Measurements from ENCODE around the gene ESR1. TPM values are rescaled to one million over a fixed set of nuclear protein-coding genes. Genes with fewer than 3 reads are reported as not detected.

Gene ESR1
- total and polyA plus RNA-seq, 4 donors = 0.05 to 16.1 (median 6.3) TPM

DNA sequence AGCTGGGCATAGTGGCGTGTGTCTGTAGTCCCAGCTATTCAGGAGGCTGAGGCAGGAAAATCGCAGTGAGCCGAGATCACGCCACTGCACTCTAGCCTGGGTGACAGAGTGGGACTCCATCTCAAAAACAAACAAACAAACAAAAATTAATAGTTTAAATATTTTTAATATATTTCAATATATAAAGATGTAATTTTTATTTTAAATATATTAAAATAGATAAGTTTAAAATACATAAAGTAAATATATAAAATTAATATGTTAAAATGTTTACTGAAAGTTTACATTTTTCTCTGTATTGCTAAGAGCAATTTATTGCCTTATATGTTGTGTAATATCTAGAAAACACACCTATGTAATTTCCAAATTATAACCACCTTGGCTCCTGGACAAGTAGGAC, 44.7 kb upstream of the ESR1 start:
- Histone ChIP-seq H3K27me3 (ENCODE audit: control insufficient read depth in 4 of 4, insufficient read depth in 4 of 4, low read length in 3 of 4) (no peaks in the 10 kb centered on the region), H3K27ac (ENCODE audit: low read depth in 1 of 2, low read length in 2 of 2) (no peak overlapping the region), H3K36me3 (ENCODE audit: control insufficient read depth in 4 of 4, insufficient read depth in 3 of 4, low read depth in 1 of 4, low read length in 3 of 4) (no peaks in the 10 kb centered on the region), H3K4me1 (ENCODE audit: control insufficient read depth in 4 of 4, insufficient read depth in 4 of 4, low read length in 3 of 4) (no peaks in the 10 kb centered on the region), H3K9ac (ENCODE audit: low read depth in 1 of 2, low read length in 2 of 2) (no peak overlapping the region), H3K4me3 (ENCODE audit: low read depth in 1 of 3, low read length in 3 of 3) (no peak overlapping the region), H3K9me3 (ENCODE audit: control insufficient read depth in 4 of 4, low read length in 3 of 4) (no peaks in the 10 kb centered on the region)
- TF ChIP-seq NR2F2 (IDR thresholded peaks at IDR 0.05) = no peak
- no peak for TF ChIP-seq GABPA (IDR thresholded peaks at IDR 0.05 in 1 of 2, conservative IDR thresholded peaks at IDR 0.05 in 1 of 2)
- TF ChIP-seq TAF1 (conservative IDR thresholded peaks at IDR 0.05) = no peak
- no peak for TF ChIP-seq HNF4G (IDR thresholded peaks at IDR 0.05)
- no peak for TF ChIP-seq EGR1 (IDR thresholded peaks at IDR 0.05; ENCODE audit: low read depth in 2 of 2)
- TF ChIP-seq, protein P1, sequence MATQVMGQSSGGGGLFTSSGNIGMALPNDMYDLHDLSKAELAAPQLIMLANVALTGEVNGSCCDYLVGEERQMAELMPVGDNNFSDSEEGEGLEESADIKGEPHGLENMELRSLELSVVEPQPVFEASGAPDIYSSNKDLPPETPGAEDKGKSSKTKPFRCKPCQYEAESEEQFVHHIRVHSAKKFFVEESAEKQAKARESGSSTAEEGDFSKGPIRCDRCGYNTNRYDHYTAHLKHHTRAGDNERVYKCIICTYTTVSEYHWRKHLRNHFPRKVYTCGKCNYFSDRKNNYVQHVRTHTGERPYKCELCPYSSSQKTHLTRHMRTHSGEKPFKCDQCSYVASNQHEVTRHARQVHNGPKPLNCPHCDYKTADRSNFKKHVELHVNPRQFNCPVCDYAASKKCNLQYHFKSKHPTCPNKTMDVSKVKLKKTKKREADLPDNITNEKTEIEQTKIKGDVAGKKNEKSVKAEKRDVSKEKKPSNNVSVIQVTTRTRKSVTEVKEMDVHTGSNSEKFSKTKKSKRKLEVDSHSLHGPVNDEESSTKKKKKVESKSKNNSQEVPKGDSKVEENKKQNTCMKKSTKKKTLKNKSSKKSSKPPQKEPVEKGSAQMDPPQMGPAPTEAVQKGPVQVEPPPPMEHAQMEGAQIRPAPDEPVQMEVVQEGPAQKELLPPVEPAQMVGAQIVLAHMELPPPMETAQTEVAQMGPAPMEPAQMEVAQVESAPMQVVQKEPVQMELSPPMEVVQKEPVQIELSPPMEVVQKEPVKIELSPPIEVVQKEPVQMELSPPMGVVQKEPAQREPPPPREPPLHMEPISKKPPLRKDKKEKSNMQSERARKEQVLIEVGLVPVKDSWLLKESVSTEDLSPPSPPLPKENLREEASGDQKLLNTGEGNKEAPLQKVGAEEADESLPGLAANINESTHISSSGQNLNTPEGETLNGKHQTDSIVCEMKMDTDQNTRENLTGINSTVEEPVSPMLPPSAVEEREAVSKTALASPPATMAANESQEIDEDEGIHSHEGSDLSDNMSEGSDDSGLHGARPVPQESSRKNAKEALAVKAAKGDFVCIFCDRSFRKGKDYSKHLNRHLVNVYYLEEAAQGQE (IDR thresholded peaks at IDR 0.05) = no peak
- no peak for TF ChIP-seq CTCF (IDR thresholded peaks at IDR 0.05; ENCODE audit: low read depth, low read length, missing input control)
- no peak for TF ChIP-seq HNF4A (conservative IDR thresholded peaks at IDR 0.05)
- no peak for TF ChIP-seq FOXA1 (IDR thresholded peaks at IDR 0.05)
- TF ChIP-seq, protein P2, sequence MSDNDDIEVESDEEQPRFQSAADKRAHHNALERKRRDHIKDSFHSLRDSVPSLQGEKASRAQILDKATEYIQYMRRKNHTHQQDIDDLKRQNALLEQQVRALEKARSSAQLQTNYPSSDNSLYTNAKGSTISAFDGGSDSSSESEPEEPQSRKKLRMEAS (IDR thresholded peaks at IDR 0.05) = no peak
- TF ChIP-seq ATF3 (IDR thresholded peaks at IDR 0.05) = no peak
- TF ChIP-seq SP1 (IDR thresholded peaks at IDR 0.05) = no peak
- no peak for DNase-seq (ENCODE audit: low spot score)
- 99% methylated on average over 4 of the region's 4 CpGs for WGBS

GRCh38 chr6:151763303-151763702, 44.2 kb upstream of the ESR1 start:
- no peaks in the 10 kb centered on the region for H3K27me3 ChIP-seq (ENCODE audit: control insufficient read depth in 4 of 4, insufficient read depth in 4 of 4, low read length in 3 of 4)
- no peaks in the 10 kb centered on the region for H3K4me1 ChIP-seq (ENCODE audit: control insufficient read depth in 4 of 4, insufficient read depth in 4 of 4, low read length in 3 of 4)
- peak overlapping the region; percentile 56 to 64 for H3K27ac ChIP-seq (ENCODE audit: low read depth in 1 of 2, low read length in 2 of 2)
- no peak for DNase-seq (ENCODE audit: low spot score)
- no peak overlapping the region for H3K9ac ChIP-seq (ENCODE audit: low read depth in 1 of 2, low read length in 2 of 2)
- peak; percentile 22 for TF ChIP-seq CTCF (IDR thresholded peaks at IDR 0.05; ENCODE audit: low read depth, low read length, missing input control)
- TF ChIP-seq TAF1 (conservative IDR thresholded peaks at IDR 0.05) = no peak
- TF ChIP-seq RAD21 (IDR thresholded peaks at IDR 0.05) = peak; percentile 28 to 45
- H3K9me3 ChIP-seq (ENCODE audit: control insufficient read depth in 4 of 4, low read length in 3 of 4) = no peaks in the 10 kb centered on the region
- H3K36me3 ChIP-seq (ENCODE audit: control insufficient read depth in 4 of 4, insufficient read depth in 3 of 4, low read depth in 1 of 4, low read length in 3 of 4) = no peaks in the 10 kb centered on the region
- 78% methylated on average over 9 of the region's 9 CpGs for WGBS
- no peak overlapping the region for H3K4me3 ChIP-seq (ENCODE audit: low read depth in 1 of 3, low read length in 3 of 3)
